HG03457 (cell line): Measurements from ENCODE around the gene WFDC2.

Source experiments
- ATAC-seq: cut with Tn5 transposase; IDR thresholded peaks from one replicate; pipeline ENCODE4 v1.9.1; 2021; ENCODE audit warnings: moderate number of reproducible peaks; ENCODE audit not compliant: unreplicated experiment

Gene WFDC2, protein sequence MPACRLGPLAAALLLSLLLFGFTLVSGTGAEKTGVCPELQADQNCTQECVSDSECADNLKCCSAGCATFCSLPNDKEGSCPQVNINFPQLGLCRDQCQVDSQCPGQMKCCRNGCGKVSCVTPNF

GRCh38 chr20:45469336-45470261 is at the start of gene WFDC2:
Gene WFDC2, plus strand, starts transcription at chr20:45469753. Its CDS starts 29 bp downstream, at chr20:45469782.
- no peak for ATAC-seq

DNA sequence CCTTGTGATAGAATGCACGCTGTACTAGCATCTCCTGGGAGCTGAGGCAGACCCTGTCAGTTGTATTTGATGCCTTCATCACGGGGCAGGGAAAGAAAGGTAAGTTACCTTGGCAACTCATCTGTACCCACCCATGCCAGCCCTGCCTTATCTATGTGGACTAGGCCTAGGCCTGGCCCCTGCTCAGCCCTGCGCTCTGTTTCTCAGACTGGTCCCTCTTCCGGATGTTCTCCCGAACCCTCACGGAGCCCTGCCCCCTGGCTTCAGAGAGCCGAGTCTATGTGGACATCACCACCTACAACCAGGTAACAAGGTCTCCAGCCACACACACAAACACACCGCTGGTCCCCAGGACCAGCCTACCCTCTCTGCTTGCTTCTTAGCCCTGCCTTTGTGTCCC is 49.4 kb upstream of the WFDC2 start:
- no peak for ATAC-seq

GRCh38 chr20:45423700-45424099 is 45.9 kb upstream of the WFDC2 start:
- ATAC-seq = no peak

GRCh38 chr20:45425561-45425960 is 44.0 kb upstream of the WFDC2 start:
- no peak for ATAC-seq

- ATAC-seq = no peak
Observed at GRCh38 chr20:45426320-45427016, 43.1 kb upstream of the WFDC2 start.

- no peak for ATAC-seq
Observed at GRCh38 chr20:45427236-45428149, 42.1 kb upstream of the WFDC2 start.

- no peak for ATAC-seq
Observed at GRCh38 chr20:45429618-45430017, 39.9 kb upstream of the WFDC2 start.

DNA sequence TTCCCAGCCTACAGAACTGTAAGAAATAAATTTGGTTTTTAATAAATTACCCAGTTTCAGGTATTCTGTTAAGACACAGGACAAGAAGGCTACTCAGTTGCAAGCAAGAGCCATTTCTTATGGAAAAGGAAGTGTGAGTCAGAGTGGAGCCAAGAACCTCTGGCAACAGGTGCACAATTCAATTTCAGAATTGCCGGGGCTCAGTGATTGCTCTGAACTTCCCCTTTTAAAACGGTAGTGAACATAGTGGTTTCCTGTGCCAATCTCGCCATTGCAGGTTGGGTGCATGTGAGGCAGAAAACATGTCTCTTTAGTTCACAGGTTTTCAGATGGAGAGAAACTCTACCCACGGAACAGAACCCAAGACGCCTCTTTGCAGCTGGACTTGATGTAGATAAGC is 37.3 kb upstream of the WFDC2 start:
- ATAC-seq = no peak

- ATAC-seq = no peak
Observed at GRCh38 chr20:45433316-45433715, 36.2 kb upstream of the WFDC2 start.

- no peak for ATAC-seq
Observed at GRCh38 chr20:45433976-45434375, 35.6 kb upstream of the WFDC2 start.

DNA sequence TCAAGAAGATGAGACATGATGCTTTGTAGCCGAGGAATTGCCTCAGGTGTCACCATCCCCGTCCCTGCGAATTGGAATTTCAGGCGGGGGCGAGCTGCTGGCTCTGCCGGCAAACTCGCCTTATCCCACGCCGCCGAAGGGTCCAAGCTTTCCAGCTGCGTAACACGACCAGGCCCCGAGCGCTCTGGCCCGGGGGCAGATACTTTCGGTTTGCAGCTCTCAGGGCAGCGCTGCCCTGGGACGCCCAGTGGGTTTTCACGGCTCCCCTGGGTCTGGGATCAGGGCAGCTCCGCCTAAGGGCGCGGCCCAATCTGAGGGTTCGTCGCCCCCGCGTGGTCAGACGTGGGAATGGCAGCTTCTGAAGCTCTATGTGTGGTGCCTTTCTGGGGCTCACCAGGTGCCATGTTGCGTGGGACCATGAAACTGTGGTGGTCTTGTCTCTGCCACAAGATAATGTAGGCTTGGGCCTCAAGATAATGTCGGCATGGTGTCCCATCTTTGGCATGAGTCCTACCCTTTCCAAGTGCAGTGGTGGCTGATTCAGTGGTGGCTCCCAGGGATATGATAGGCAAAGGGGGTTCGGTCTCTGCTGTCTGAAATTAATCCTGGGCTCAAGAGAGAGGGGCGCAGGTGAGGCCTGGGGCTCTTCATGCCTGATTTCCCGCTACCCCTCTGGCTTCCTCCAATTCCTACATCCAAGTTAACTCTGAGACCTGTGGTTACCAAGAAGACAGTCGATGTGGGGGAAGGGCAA is 32.6 kb upstream of the WFDC2 start:
- no peak for ATAC-seq

GRCh38 chr20:45440424-45440823 is 29.1 kb upstream of the WFDC2 start:
- ATAC-seq = no peak

GRCh38 chr20:45440891-45441685 is 28.5 kb upstream of the WFDC2 start:
- no peak for ATAC-seq

- no peak for ATAC-seq
Observed at GRCh38 chr20:45441746-45442145, 27.8 kb upstream of the WFDC2 start.

DNA sequence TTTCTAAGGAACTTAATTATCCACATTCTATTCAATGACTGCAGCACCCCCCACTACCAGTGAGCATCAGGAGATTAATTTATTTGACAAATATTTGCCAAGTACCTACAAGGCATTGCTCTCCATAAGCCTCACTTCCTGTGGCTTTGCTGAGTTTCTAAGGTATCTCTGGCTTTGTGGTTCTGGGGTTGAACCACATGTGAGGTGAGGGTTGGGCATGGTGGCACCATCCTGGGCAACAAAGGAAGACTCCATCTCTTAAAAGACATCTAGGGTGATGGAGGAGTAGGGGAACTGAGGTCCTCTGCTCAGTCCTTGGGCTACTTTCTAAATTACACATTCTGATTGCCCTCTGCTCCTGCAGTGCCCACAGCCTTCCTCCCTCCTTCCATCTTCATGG is 25.5 kb upstream of the WFDC2 start:
- no peak for ATAC-seq

DNA sequence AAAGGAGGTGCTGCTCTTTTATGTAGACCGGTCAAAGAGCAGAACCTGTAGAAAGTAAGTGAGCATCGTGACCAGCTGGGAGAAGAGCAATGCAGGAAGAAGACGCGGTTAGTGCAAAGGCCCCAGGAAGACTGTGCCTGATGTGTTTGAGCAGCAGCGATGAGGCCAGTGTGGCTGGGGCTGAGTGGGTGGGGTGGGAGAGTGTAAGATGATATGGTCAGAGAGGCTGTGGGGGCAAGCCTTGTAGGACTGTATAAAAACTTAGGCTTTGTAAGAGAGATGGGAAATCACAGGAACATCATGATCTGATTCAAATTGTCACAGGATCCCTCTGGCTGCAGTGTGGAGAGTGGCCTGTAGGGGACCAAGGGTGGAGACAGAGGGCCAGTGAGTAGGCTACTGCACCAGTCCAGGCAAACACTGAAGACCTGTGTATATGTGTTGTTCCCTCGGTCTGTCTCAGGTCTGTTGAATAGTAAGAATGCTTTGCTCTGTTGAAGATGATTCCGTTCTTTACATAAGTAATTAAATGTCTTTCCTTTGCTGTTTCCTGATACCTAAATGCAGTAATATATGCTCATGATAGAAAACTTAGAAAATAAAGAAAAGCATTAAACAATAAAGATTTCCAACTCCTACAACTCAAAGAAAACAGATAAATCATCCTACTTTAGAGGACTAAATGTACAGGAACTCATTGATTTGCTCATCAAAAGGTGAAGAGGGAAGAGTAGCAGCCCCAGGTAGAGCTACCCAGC is 23.6 kb upstream of the WFDC2 start:
- no peak for ATAC-seq

GRCh38 chr20:45448270-45448669 is 21.3 kb upstream of the WFDC2 start:
- no peak for ATAC-seq

DNA sequence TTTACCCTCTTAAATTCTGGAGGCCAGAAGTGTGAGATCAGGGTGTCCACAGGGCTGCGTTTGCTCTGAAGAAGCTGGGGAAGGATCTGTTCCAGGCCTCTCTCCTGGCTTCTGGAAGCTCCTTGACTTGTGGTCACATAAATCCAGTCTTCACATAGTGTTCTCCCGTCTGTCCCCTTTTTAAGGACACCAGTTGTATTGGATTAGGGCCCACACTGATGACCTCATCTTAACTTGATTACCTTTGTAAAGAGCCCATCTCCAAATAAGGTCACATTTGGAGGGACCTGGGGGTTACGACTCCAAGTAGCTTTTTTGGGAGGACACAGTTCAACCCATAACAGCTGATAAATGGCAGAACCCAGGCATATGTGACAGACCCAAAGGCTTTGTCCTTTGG is 20.0 kb upstream of the WFDC2 start:
- ATAC-seq = no peak
